GM18520 (cell line): ENCODE measurements around the gene SHC1.
"Not testable (repeated sequence)": the region's sequence is repeated elsewhere in the genome, so short reads cannot be mapped to it uniquely, and the experiment has no call there.

Source experiments
- ATAC-seq: cut with Tn5 transposase; IDR thresholded peaks from one replicate; pipeline ENCODE4 v1.9.1; 2021; ENCODE audit not compliant: unreplicated experiment

SHC1 gene

GRCh38 chr1:154996966-154997701 lies 26.6 kb upstream of the SHC1 start:
- no peak for ATAC-seq

- ATAC-seq = not testable (repeated sequence)
Observed at GRCh38 chr1:154995301-154995983, 24.9 kb upstream of the SHC1 start.

DNA sequence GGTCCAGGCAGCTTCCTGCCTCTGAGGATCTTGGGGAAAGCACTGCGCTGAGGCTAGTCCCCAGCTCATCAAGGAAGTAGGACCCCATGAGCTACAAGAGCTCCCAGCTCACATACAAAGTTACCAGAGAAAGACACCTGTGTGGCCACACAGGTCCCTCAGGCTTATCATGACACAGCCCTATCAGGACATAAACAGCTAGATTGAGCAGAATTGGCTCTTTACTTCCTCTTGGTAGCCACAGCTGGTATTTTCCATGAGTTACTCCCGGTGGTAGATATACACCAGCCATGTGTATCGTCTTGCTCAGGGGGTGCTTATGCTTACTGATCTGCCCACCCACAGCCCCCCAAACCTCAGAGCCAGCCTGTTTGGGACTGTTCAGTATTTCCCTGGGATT lies 24.0 kb upstream of the SHC1 start:
- ATAC-seq = no peak

DNA sequence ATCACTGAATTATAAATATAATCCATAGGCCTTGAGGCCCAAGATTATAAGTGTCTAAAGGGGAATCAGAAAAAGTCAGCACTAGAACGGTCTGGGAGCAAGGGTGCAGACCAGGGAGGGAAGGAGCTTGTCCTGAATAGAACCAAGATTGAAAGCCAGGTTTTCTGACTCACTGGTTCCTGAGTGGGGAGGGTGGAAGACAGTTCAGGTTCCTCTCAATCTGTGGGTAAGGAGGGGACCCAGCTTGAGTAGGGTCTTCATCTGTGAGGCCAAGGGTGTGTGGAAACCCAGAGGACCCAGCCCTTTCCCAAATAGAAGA lies 23.7 kb upstream of the SHC1 start:
- no peak for ATAC-seq

- no peak for ATAC-seq
Observed at GRCh38 chr1:154993572-154994268, 23.2 kb upstream of the SHC1 start, which contains the start of gene LENEP. Gene LENEP, plus strand, starts transcription at chr1:154993586. Its CDS starts 22 bp downstream, at chr1:154993608.

DNA sequence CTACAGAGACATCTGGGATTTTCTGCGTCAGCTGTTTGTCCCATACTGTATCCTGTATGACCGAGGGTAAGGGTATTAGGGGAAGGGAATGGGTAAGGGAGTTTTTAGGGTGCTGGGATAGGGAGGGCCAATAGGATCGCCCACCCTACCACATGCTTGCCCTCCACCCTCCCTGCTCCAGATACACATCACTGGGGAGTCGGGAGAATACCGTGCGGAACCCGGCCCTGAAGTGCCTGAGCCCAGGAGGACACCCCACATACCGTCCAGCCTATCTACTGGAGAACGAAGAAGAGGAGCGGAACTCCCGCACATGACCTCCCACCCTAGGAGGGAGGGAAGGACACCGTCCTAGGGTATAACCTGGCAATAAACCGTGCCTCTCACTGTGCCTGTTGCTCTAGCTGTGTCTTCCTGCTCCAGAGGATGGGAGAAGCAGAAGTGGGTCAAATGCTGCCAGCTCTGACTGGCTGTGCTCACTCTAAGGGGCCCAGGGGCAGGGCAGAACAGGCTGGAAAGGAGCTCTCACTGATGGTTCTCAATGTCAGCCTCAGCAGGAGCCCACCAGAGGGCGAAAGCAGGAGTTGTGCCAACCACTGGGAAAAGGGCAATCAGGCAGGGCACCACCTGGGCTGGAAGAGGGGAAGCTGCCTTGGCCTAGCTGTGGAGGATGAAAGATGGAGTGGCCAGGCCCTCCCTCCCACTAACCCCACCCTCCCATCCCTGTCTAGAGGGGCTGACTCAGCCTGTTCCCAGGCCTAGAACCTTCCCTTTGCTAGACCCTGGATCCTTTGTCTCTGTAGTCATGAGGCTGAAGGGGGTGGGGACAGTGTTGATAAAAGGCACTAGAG lies 22.4 kb upstream of the SHC1 start:
- no peak for ATAC-seq

DNA sequence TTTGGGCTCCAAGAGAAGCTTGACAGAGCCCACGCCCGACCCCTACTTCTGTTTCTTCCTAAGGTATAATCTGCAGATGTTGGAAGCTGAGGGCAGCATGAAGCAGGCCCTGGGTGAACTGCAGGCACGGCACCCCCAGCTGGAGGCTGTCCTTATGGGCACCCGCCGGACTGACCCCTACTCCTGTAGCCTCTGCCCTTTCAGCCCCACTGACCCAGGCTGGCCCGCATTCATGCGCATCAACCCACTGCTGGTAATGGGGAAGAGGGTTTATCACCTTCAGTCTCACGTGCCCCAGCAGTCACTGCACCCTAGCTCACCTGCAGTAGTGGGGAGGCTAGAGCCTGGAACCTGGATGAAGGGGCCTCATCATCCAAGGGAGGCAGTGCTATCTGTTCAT lies 19.7 kb upstream of the SHC1 start:
- ATAC-seq = no peak

- ATAC-seq = no peak
Observed at GRCh38 chr1:154989195-154989860, 18.8 kb upstream of the SHC1 start.

GRCh38 chr1:154988058-154988954 lies 17.8 kb upstream of the SHC1 start:
- no peak for ATAC-seq

DNA sequence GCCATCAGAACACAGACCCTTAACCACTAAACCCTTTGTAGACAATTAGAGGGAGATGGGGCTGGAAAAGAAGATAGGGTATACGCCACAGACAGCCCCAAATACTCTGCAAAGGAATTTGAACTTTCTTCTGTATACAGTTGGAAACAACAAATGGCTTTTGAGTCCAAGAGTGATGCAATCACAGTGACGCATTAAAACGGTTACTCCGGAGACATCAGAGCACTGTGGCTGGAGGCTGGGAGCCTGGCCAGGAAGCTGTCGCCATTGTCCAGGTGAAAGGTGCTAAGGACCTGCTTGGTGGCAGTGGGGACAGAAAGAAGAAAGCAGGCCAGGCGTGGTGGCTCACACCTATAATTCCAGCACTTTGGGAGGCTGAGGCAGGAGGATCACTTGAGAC lies 16.8 kb upstream of the SHC1 start:
- ATAC-seq = no peak

GRCh38 chr1:154986736-154987135 lies 16.2 kb upstream of the SHC1 start:
- ATAC-seq = not testable (repeated sequence)

DNA sequence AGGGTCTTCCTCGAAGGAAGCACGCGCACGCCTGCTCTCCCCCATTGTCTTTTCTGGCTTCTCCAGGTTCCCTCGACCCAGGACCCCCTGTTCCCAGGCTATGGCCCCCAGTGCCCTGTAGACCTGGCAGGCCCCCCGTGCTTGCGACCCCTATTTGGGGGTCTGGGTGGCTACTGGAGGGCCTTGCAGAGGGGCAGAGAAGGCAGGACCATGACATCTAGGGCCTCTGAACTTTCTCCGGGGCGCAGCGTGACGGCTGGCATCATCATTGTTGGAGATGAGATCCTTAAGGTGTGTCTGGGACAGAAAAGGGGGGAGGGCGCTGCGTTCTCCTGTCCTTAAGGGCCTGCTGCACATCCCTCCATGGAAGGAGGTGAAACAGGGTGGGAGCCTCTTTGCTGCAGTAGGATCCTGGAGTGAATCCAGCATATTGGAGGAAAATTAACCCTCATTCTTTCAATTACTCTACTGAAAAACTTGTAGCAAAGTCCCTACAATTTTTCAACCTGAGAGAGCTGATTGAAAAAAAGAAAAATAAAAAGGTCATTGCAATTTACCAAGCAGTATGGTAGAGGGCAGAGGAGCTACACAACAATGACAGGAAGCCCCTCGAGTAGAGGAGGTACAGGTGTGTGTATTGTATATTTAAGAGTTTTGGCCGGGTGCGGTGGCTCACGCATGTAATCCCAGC lies 13.4 kb upstream of the SHC1 start:
- ATAC-seq = no peak

- peak; percentile 99 for ATAC-seq
Observed at GRCh38 chr1:154982897-154983648, 12.5 kb upstream of the SHC1 start, which contains the start of gene FLAD1. Gene FLAD1, plus strand, starts transcription at chr1:154983344. Its CDS starts 351 bp downstream, at chr1:154983695.

- ATAC-seq = no peak
Observed at GRCh38 chr1:154982341-154982740, 11.8 kb upstream of the SHC1 start.

DNA sequence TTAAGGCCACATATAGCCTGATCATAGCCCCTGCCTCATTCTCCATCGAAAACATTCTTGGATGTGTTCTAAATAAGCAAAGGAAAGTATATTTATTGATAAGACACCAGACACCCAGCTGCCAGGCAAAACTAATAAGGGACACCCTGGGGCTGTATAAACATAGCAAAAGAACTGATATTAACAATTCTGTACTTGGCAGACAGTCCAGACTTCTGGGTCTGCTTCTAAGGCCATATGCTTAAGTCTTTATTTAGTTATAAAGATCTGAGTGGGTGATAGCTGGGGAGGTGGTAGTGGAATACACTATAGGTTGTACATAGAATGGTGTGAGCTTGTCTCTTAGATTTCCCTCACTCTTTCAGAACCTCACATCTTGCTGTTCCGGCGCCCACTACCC lies 7.8 kb upstream of the SHC1 start:
- ATAC-seq = no peak

GRCh38 chr1:154977762-154978161 lies 7.2 kb upstream of the SHC1 start:
- not testable (repeated sequence) for ATAC-seq

DNA sequence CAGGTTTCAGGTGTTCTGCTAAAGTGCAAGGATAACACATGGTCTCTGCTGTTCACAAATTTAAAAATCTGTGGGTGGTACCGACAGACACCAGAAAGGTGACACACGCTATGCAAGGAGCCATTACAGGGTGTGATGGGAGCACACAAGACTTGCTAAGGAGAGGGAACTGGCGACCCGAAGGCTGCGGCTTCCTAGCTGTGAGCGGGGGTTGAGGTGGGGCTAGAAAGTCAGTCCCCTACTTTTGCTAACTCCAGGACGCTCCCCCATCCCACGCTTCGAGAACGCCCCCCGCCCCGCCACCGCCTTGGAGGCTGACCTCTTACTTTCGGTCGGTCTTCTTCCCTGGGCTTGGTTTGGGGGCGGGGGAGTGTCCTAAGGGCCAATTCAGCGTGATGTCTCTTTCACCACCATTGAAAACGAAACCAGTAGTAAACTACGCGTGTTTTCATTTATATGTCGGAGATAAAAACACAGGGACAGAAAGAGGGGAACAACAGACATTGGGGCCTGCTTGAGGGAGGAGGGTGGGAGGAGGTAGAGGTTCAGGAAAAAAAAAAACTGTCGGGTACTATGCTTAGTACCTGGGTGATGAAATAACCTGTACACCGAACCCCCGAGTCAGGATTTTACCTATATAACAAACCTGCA lies 5.0 kb upstream of the SHC1 start:
- ATAC-seq = no peak
